ENCODE measurements around the gene AOAH.

Gene AOAH

GRCh38 chr7:36599645-36600313, 124.5 kb downstream of the AOAH start:
- no peak for DNase-seq

GRCh38 chr7:36598054-36598674, 126.1 kb downstream of the AOAH start:
- DNase-seq, result no peak

- no peak for DNase-seq
Observed at GRCh38 chr7:36597090-36597773, 127.1 kb downstream of the AOAH start.

- DNase-seq, result no peak
Observed at GRCh38 chr7:36594445-36594844, 129.8 kb downstream of the AOAH start.

- DNase-seq, result no peak
Observed at GRCh38 chr7:36591636-36592035, 132.7 kb downstream of the AOAH start.

GRCh38 chr7:36589391-36589790, 134.9 kb downstream of the AOAH start:
- no peak for DNase-seq

GRCh38 chr7:36583318-36583717, 141.0 kb downstream of the AOAH start:
- DNase-seq, result no peak

GRCh38 chr7:36575832-36576231, 148.5 kb downstream of the AOAH start:
- DNase-seq, result no peak

GRCh38 chr7:36573066-36573465, 151.2 kb downstream of the AOAH start:
- DNase-seq, result no peak

GRCh38 chr7:36571190-36571560, 153.1 kb downstream of the AOAH start:
- no peak for DNase-seq

- DNase-seq, result no peak
Observed at GRCh38 chr7:36570528-36571189, 153.6 kb downstream of the AOAH start.

- DNase-seq, result no peak
Observed at GRCh38 chr7:36568452-36568849, 155.8 kb downstream of the AOAH start.

GRCh38 chr7:36567699-36568451, 156.4 kb downstream of the AOAH start:
- DNase-seq, result no peak

- DNase-seq, result no peak
Observed at GRCh38 chr7:36565792-36566356, 158.4 kb downstream of the AOAH start.

GRCh38 chr7:36564489-36564888, 159.8 kb downstream of the AOAH start:
- no peak for DNase-seq

- DNase-seq, result no peak
Observed at GRCh38 chr7:36563706-36564327, 160.5 kb downstream of the AOAH start.

- DNase-seq, result no peak
Observed at GRCh38 chr7:36562121-36562520, 162.2 kb downstream of the AOAH start.

- no peak for DNase-seq
Observed at GRCh38 chr7:36549029-36549428, 175.3 kb downstream of the AOAH start.

- no peak for DNase-seq
Observed at GRCh38 chr7:36547416-36547815, 176.9 kb downstream of the AOAH start.

- DNase-seq, result no peak
Observed at GRCh38 chr7:36546331-36546730, 178.0 kb downstream of the AOAH start.

GRCh38 chr7:36545291-36545690, 179.0 kb downstream of the AOAH start:
- DNase-seq, result no peak

GRCh38 chr7:36538126-36538525, 186.2 kb downstream of the AOAH start:
- no peak for DNase-seq
